IPS-15b (cell line): ENCODE data around the gene TTC34.
"Not testable (repeated sequence)": the region's sequence is repeated elsewhere in the genome, so short reads cannot be mapped to it uniquely, and the experiment has no call there.

Source experiments
- H3K27me3 ChIP-seq: one replicate; pipeline ENCODE4 v1.6.1; 2013; ENCODE audit warnings: low read length; ENCODE audit not compliant: control insufficient read depth, insufficient read depth
- H3K36me3 ChIP-seq: one replicate; pipeline ENCODE4 v1.6.1; 2013; ENCODE audit warnings: low read length; ENCODE audit not compliant: control insufficient read depth, insufficient read depth
- H3K4me1 ChIP-seq: one replicate; pipeline ENCODE4 v1.6.1; 2013; ENCODE audit warnings: mild to moderate bottlenecking, low read length; ENCODE audit not compliant: control insufficient read depth, insufficient read depth
- H3K4me3 ChIP-seq: one replicate; pipeline ENCODE4 v1.5.1; 2013; ENCODE audit warnings: low read depth, low read length
- H3K9ac ChIP-seq: one replicate; pipeline ENCODE4 v1.6.1; 2013; ENCODE audit warnings: low read depth, mild to moderate bottlenecking, low read length
- H3K9me3 ChIP-seq: one replicate; pipeline ENCODE4 v1.6.1; 2013; ENCODE audit warnings: mild to moderate bottlenecking, low read length; ENCODE audit not compliant: control insufficient read depth, insufficient read depth

TTC34 gene

GRCh38 chr1:2657124-2657523, 144.4 kb downstream of the TTC34 start:
- H3K36me3 ChIP-seq, H3K4me1 ChIP-seq, H3K9ac ChIP-seq, H3K4me3 ChIP-seq, H3K27me3 ChIP-seq: not testable (repeated sequence)
- H3K9me3 ChIP-seq, result peaks cover 39% of the 10 kb centered on the region

- not testable (repeated sequence) for H3K4me1 ChIP-seq, H3K9ac ChIP-seq, H3K36me3 ChIP-seq, H3K27me3 ChIP-seq
- Histone ChIP-seq H3K4me3 (peak overlapping the region; percentile 18), H3K9me3 (peaks cover 41% of the 10 kb centered on the region)
Observed at GRCh38 chr1:2655598-2656434, 145.7 kb downstream of the TTC34 start.

GRCh38 chr1:2654443-2654948, 147.0 kb downstream of the TTC34 start:
- H3K9me3 ChIP-seq, result peaks cover 41% of the 10 kb centered on the region
- not testable (repeated sequence) for H3K36me3 ChIP-seq, H3K27me3 ChIP-seq, H3K9ac ChIP-seq, H3K4me1 ChIP-seq, H3K4me3 ChIP-seq

- H3K9ac ChIP-seq, H3K36me3 ChIP-seq, H3K4me3 ChIP-seq, H3K27me3 ChIP-seq, H3K4me1 ChIP-seq: not testable (repeated sequence)
- peaks cover 41% of the 10 kb centered on the region for H3K9me3 ChIP-seq
Observed at GRCh38 chr1:2653741-2654442, 147.6 kb downstream of the TTC34 start.

GRCh38 chr1:2652926-2653571, 148.4 kb downstream of the TTC34 start:
- not testable (repeated sequence) for H3K27me3 ChIP-seq, H3K4me3 ChIP-seq, H3K9ac ChIP-seq, H3K36me3 ChIP-seq, H3K4me1 ChIP-seq
- peaks cover 41% of the 10 kb centered on the region for H3K9me3 ChIP-seq

- H3K9me3 ChIP-seq, result peaks cover 41% of the 10 kb centered on the region
Observed at GRCh38 chr1:2652152-2652925, 149.2 kb downstream of the TTC34 start.

GRCh38 chr1:2650967-2651645, 150.4 kb downstream of the TTC34 start:
- peaks cover 37% of the 10 kb centered on the region for H3K9me3 ChIP-seq
- peaks cover 1% of the 10 kb centered on the region for H3K36me3 ChIP-seq
- H3K4me3 ChIP-seq, result no peak overlapping the region
- H3K27me3 ChIP-seq, result no peaks in the 10 kb centered on the region
- H3K4me1 ChIP-seq, result no peaks in the 10 kb centered on the region
- no peak overlapping the region for H3K9ac ChIP-seq

More at GRCh38 chr1:2652152-2652925, 149.2 kb downstream of the TTC34 start:
- not testable (repeated sequence) for H3K27me3 ChIP-seq, H3K4me1 ChIP-seq, H3K36me3 ChIP-seq, H3K9ac ChIP-seq, H3K4me3 ChIP-seq

GRCh38 chr1:2646837-2647236, 154.7 kb downstream of the TTC34 start:
- no peaks in the 10 kb centered on the region for H3K36me3 ChIP-seq
- H3K4me3 ChIP-seq, result no peak overlapping the region
- no peak overlapping the region for H3K9ac ChIP-seq
- no peaks in the 10 kb centered on the region for H3K4me1 ChIP-seq
- no peaks in the 10 kb centered on the region for H3K27me3 ChIP-seq
- H3K9me3 ChIP-seq, result no peaks in the 10 kb centered on the region

- no peaks in the 10 kb centered on the region for H3K4me1 ChIP-seq
- H3K36me3 ChIP-seq, result no peaks in the 10 kb centered on the region
- H3K9ac ChIP-seq, result no peak overlapping the region
- no peak overlapping the region for H3K4me3 ChIP-seq
- H3K27me3 ChIP-seq, result no peaks in the 10 kb centered on the region
- H3K9me3 ChIP-seq, result no peaks in the 10 kb centered on the region
Observed at GRCh38 chr1:2645776-2646175, 155.7 kb downstream of the TTC34 start.

- Histone ChIP-seq H3K4me3 (no peak overlapping the region), H3K4me1 (no peaks in the 10 kb centered on the region), H3K27me3 (no peaks in the 10 kb centered on the region), H3K9me3 (no peaks in the 10 kb centered on the region), H3K9ac (no peak overlapping the region), H3K36me3 (no peaks in the 10 kb centered on the region)
Observed at GRCh38 chr1:2645143-2645542, 156.3 kb downstream of the TTC34 start.

- no peak overlapping the region for H3K9ac ChIP-seq
- H3K9me3 ChIP-seq, result no peaks in the 10 kb centered on the region
- H3K4me3 ChIP-seq, result no peak overlapping the region
- no peaks in the 10 kb centered on the region for H3K4me1 ChIP-seq
- H3K27me3 ChIP-seq, result no peaks in the 10 kb centered on the region
- H3K36me3 ChIP-seq, result no peaks in the 10 kb centered on the region
Observed at GRCh38 chr1:2644591-2645101, 156.8 kb downstream of the TTC34 start.
